ENCODE measurements around the gene AHNAK2. TPM values are rescaled to one million over a fixed set of nuclear protein-coding genes. Genes with fewer than 3 reads are reported as not detected.

Gene AHNAK2
- total and polyA plus RNA-seq, 3 donors from 2014 or later = 10.8 to 15.1 (median 12.8) TPM

- no peak overlapping the region for H3K27ac ChIP-seq
Measured at GRCh38 chr14:104975481-104976197, 2.5 kb downstream of the AHNAK2 start.

GRCh38 chr14:104974665-104975390 is 3.3 kb downstream of the AHNAK2 start:
- no peaks in the 10 kb centered on the region for H3K9me3 ChIP-seq
- no peak for DNase-seq
- H3K36me3 ChIP-seq (ENCODE audit: low read depth, missing control alignments) = no peaks in the 10 kb centered on the region
- TF ChIP-seq POLR2A (IDR thresholded peaks at IDR 0.05) = no peak
- no peak for TF ChIP-seq CTCF (IDR thresholded peaks at IDR 0.05)
- intact Hi-C loops (cut with DNase I; ENCODE audit: low total_unique reads) = loop anchor here (10.0 kb wide), 1 partner anchor 50 kb away; the partner anchor contains the start of gene CDCA4
- H3K27ac ChIP-seq = no peak overlapping the region
- 86 to 93% methylated on average over 2 to 14 of the region's 14 CpGs for WGBS, 2 donors
- peaks cover 16% of the 10 kb centered on the region for H3K4me1 ChIP-seq
- H3K4me3 ChIP-seq = no peak overlapping the region
- H3K27me3 ChIP-seq = no peaks in the 10 kb centered on the region

More at GRCh38 chr14:104975481-104976197, 2.5 kb downstream of the AHNAK2 start:
- intact Hi-C loops (cut with DNase I; ENCODE audit: low total_unique reads) = loop anchor here (10.0 kb wide), 1 partner anchor 49 kb away; the partner anchor contains the start of gene CDCA4
- Histone ChIP-seq H3K4me1 (peaks cover 16% of the 10 kb centered on the region), H3K9me3 (no peaks in the 10 kb centered on the region), H3K4me3 (no peak overlapping the region), H3K27me3 (no peaks in the 10 kb centered on the region), H3K36me3 (ENCODE audit: low read depth, missing control alignments) (no peaks in the 10 kb centered on the region)
- TF ChIP-seq CTCF (IDR thresholded peaks at IDR 0.05) (no peak), POLR2A (IDR thresholded peaks at IDR 0.05) (no peak)
- no peak for DNase-seq
- 52 to 100% methylated on average over 1 to 21 of the region's 21 CpGs for WGBS, 2 donors

GRCh38 chr14:104974146-104974541 is 4.0 kb downstream of the AHNAK2 start:
- 58 to 60% methylated on average over 13 of the region's 13 CpGs for WGBS, 2 donors
- H3K4me1 ChIP-seq = peaks cover 16% of the 10 kb centered on the region
- no peaks in the 10 kb centered on the region for H3K36me3 ChIP-seq (ENCODE audit: low read depth, missing control alignments)
- H3K4me3 ChIP-seq = no peak overlapping the region
- no peak overlapping the region for H3K27ac ChIP-seq
- H3K9me3 ChIP-seq = no peaks in the 10 kb centered on the region
- TF ChIP-seq CTCF (IDR thresholded peaks at IDR 0.05) = no peak
- TF ChIP-seq POLR2A (IDR thresholded peaks at IDR 0.05) = no peak
- H3K27me3 ChIP-seq = no peaks in the 10 kb centered on the region
- no peak for DNase-seq
- intact Hi-C loops (cut with DNase I; ENCODE audit: low total_unique reads) = loop anchor here (10.0 kb wide), 1 partner anchor 51 kb away; the partner anchor contains the start of gene CDCA4

GRCh38 chr14:104973385-104974145 is 4.6 kb downstream of the AHNAK2 start:
- WGBS, 2 donors = 35 to 45% methylated on average over 6 to 23 of the region's 23 CpGs
- intact Hi-C loops (cut with DNase I; ENCODE audit: low total_unique reads) = loop anchor here (10.0 kb wide), 1 partner anchor 51 kb away; the partner anchor contains the start of gene CDCA4
- peaks cover 20% of the 10 kb centered on the region for H3K4me1 ChIP-seq

More at GRCh38 chr14:104973385-104974145, 4.6 kb downstream of the AHNAK2 start:
- peak; percentile 50 for DNase-seq
- H3K4me3 ChIP-seq = no peak overlapping the region
- H3K9me3 ChIP-seq = no peaks in the 10 kb centered on the region
- TF ChIP-seq CTCF (IDR thresholded peaks at IDR 0.05) (no peak), POLR2A (IDR thresholded peaks at IDR 0.05) (no peak)
- no peaks in the 10 kb centered on the region for H3K36me3 ChIP-seq (ENCODE audit: low read depth, missing control alignments)
- no peaks in the 10 kb centered on the region for H3K27me3 ChIP-seq
- no peak overlapping the region for H3K27ac ChIP-seq

All from testis (tissue), 3 donors.